H1 (cell line): ENCODE results near the gene ITGA6. TPM values are rescaled to one million over a fixed set of nuclear protein-coding genes. Genes with fewer than 3 reads are reported as not detected.

ENCODE experiments used
- CTCF ChIA-PET: fragments of 300-600 bp; sonication (Branson Sonifier 250); formaldehyde crosslinking; loops from one replicate; lab custom pipeline; 2021; ENCODE audit not compliant: partially characterized antibody; lab: Charles Lee
- POLR2A ChIA-PET: fragments of 300-600 bp; sonication (Branson Sonifier 250); formaldehyde crosslinking; loops from one replicate; lab custom pipeline; 2021; ENCODE audit warnings: inconsistent platforms; ENCODE audit not compliant: partially characterized antibody; lab: Charles Lee
- DNase-seq, 2 experiments: peaks; one replicate each; pipeline versions ENCODE4 v3.0.0 to v3.0.0-alpha.2; 2010 to 2022; ENCODE audit warnings: low spot score in 2 of 2, low read depth in 1 of 2, mixed read lengths in 1 of 2
- FAIRE-seq: peaks from 2 replicates; lab custom pipeline; 2011; peaks lifted over from hg19 to GRCh38; lab: Jason Lieb, UNC
- H2AFZ ChIP-seq: 2 replicates; pipeline ENCODE4 v1.8.1; 2012; ENCODE audit warnings: low read length, inconsistent platforms
- H2AK5ac ChIP-seq: 2 replicates; pipeline ENCODE4 v1.6.1; 2013; ENCODE audit warnings: low read depth, low read length
- H2BK120ac ChIP-seq: replicated peaks from 2 replicates; pipeline ENCODE3; 2013; ENCODE audit warnings: low read depth, low read length, inconsistent platforms
- H2BK12ac ChIP-seq: 2 replicates; pipeline ENCODE4 v1.6.1; 2013; ENCODE audit warnings: low read depth, low read length
- H2BK15ac ChIP-seq: 2 replicates; pipeline ENCODE4 v1.6.1; 2013; ENCODE audit warnings: low read length
- H2BK20ac ChIP-seq: 2 replicates; pipeline ENCODE4 v1.6.1; 2013; ENCODE audit warnings: low read length
- H2BK5ac ChIP-seq: 2 replicates; pipeline ENCODE4 v1.6.1; 2013; ENCODE audit warnings: low read depth, low read length
- H3K14ac ChIP-seq: 2 replicates; pipeline ENCODE4 v1.6.1; 2013; ENCODE audit warnings: inconsistent platforms; ENCODE audit not compliant: insufficient read length
- H3K18ac ChIP-seq: 2 replicates; pipeline ENCODE4 v1.6.1; 2013; ENCODE audit warnings: low read length; ENCODE audit errors: extremely low read depth
- H3K23ac ChIP-seq: 2 replicates; pipeline ENCODE4 v1.6.1; 2013; ENCODE audit warnings: inconsistent platforms; ENCODE audit not compliant: insufficient read length
- H3K23me2 ChIP-seq: 2 replicates; pipeline ENCODE4 v1.6.1; 2013; ENCODE audit warnings: low read depth, low read length
- H3K27ac ChIP-seq: 2 replicates; pipeline ENCODE4 v1.6.1; 2011; ENCODE audit warnings: low read depth, low read length, inconsistent platforms
- H3K27me3 ChIP-seq, 4 experiments: replicated peaks in 1 of 4; 1 replicate in 1 of 4; 2 replicates in 3 of 4; pipeline versions ENCODE4 v1.6.1 to v1.8.1; 2011 to 2013; ENCODE audit warnings: low read length in 3 of 4, mild to moderate bottlenecking in 3 of 4, inconsistent platforms in 2 of 4, mixed read lengths in 2 of 4, moderate library complexity in 1 of 4; ENCODE audit not compliant: control insufficient read depth in 3 of 4, insufficient read depth in 3 of 4; ENCODE audit errors: extremely low read depth in 1 of 4
- H3K36me3 ChIP-seq, 4 experiments: 2 replicates each; pipeline versions ENCODE4 v1.6.1 to v1.8.1; 2011 to 2013; ENCODE audit warnings: mild to moderate bottlenecking in 4 of 4, low read length in 3 of 4, moderate library complexity in 2 of 4, control low read depth in 1 of 4, inconsistent platforms in 1 of 4; ENCODE audit not compliant: insufficient read depth in 4 of 4, control insufficient read depth in 2 of 4
- H3K4ac ChIP-seq: replicated peaks from 2 replicates; pipeline ENCODE3; 2013; ENCODE audit warnings: low read length, low read depth, mixed read lengths, inconsistent platforms; ENCODE audit not compliant: insufficient read length
- H3K4me1 ChIP-seq, 4 experiments: replicated peaks in 1 of 4; 1 replicate in 1 of 4; 2 replicates in 3 of 4; pipeline versions ENCODE4 v1.6.1 to v1.8.1; 2011 to 2013; ENCODE audit warnings: low read length in 3 of 4, inconsistent platforms in 2 of 4, mixed read lengths in 1 of 4; ENCODE audit not compliant: insufficient read depth in 4 of 4, control insufficient read depth in 3 of 4
- H3K4me2 ChIP-seq, 2 experiments: 2 replicates each; pipeline versions ENCODE4 v1.6.1 to v1.8.1; 2011 to 2013; ENCODE audit warnings: low read depth in 2 of 2, low read length in 2 of 2, control low read depth in 1 of 2, inconsistent platforms in 1 of 2, mild to moderate bottlenecking in 1 of 2; ENCODE audit not compliant: insufficient read depth in 1 of 2
- H3K4me3 ChIP-seq, 4 experiments: fragments of 200-600, 300-600 bp in 1 of 4; sonication (generic), shearing (Covaris generic), sonication (Bioruptor Twin) in 1 of 4; 2 replicates each; pipeline versions ENCODE4 v1.5.1 to v1.8.1; 2011 to 2016; ENCODE audit warnings: low read length in 4 of 4, low read depth in 3 of 4, control low read depth in 2 of 4, inconsistent platforms in 2 of 4, mild to moderate bottlenecking in 2 of 4, mixed read lengths in 1 of 4, moderate library complexity in 1 of 4; ENCODE audit not compliant: insufficient read depth in 2 of 4; ENCODE audit errors: extremely low read depth in 1 of 4
- H3K56ac ChIP-seq: replicated peaks from 2 replicates; pipeline ENCODE3; 2013; ENCODE audit warnings: low read depth, mild to moderate bottlenecking, mixed read lengths, low read length, inconsistent platforms; ENCODE audit not compliant: insufficient read length
- H3K79me1 ChIP-seq: 2 replicates; pipeline ENCODE4 v1.6.1; 2013; ENCODE audit warnings: low read depth, low read length, control low read depth
- H3K79me2 ChIP-seq, 2 experiments: 2 replicates each; pipeline versions ENCODE4 v1.6.1 to v1.8.1; 2012 to 2013; ENCODE audit warnings: low read length in 2 of 2, mild to moderate bottlenecking in 2 of 2, inconsistent platforms in 1 of 2; ENCODE audit not compliant: insufficient read depth in 2 of 2, control insufficient read depth in 1 of 2
- H3K9ac ChIP-seq, 4 experiments: replicated peaks in 1 of 4; 1 replicate in 1 of 4; 2 replicates in 3 of 4; pipeline versions ENCODE4 v1.6.1 to v1.8.1; 2011 to 2013; ENCODE audit warnings: low read depth in 3 of 4, low read length in 3 of 4, control low read depth in 2 of 4, mild to moderate bottlenecking in 2 of 4, moderate library complexity in 2 of 4, inconsistent platforms in 1 of 4; ENCODE audit errors: extremely low read depth in 1 of 4
- H3K9me3 ChIP-seq, 2 experiments: 2 replicates each; pipeline versions ENCODE4 v1.6.1 to v1.8.1; 2012 to 2013; ENCODE audit warnings: mild to moderate bottlenecking in 2 of 2, moderate library complexity in 2 of 2, control low read depth in 1 of 2, inconsistent platforms in 1 of 2, low read depth in 1 of 2, low read length in 1 of 2, mixed read lengths in 1 of 2; ENCODE audit not compliant: insufficient read depth in 2 of 2
- H4K20me1 ChIP-seq, 2 experiments: replicated peaks in 1 of 2; 2 replicates each; pipeline versions ENCODE3 to v1.8.1; 2011 to 2013; ENCODE audit warnings: inconsistent platforms in 2 of 2, low read length in 2 of 2, mild to moderate bottlenecking in 1 of 2; ENCODE audit not compliant: insufficient read depth in 2 of 2, control insufficient read depth in 1 of 2
- H4K5ac ChIP-seq: 2 replicates; pipeline ENCODE4 v1.6.1; 2013; ENCODE audit warnings: low read length, low read depth, mixed read lengths, inconsistent platforms; ENCODE audit not compliant: insufficient read length
- H4K8ac ChIP-seq: 2 replicates; pipeline ENCODE4 v1.8.0; 2013; ENCODE audit warnings: mild to moderate bottlenecking, moderate library complexity, low read length, inconsistent platforms; ENCODE audit not compliant: insufficient read depth; ENCODE audit errors: extremely low read depth
- H4K91ac ChIP-seq: replicated peaks from 2 replicates; pipeline ENCODE3; 2013; ENCODE audit warnings: low read length, mixed read lengths, inconsistent platforms; ENCODE audit not compliant: insufficient read length
- POLR2A ChIP-seq, 2 experiments: IDR thresholded peaks; 1 replicate in 1 of 2; 2 replicates in 1 of 2; pipeline ENCODE4 v1.6.1; 2011; ENCODE audit warnings: low read depth in 2 of 2, low read length in 2 of 2, mild to moderate bottlenecking in 2 of 2; ENCODE audit errors: control extremely low read depth in 1 of 2
- TBP ChIP-seq: IDR thresholded peaks from 2 replicates; pipeline ENCODE4 v1.6.1; 2011; ENCODE audit warnings: low read depth, low read length, improper control_type of control experiment
- USF2 ChIP-seq: IDR thresholded peaks from 2 replicates; pipeline ENCODE4 v1.6.1; 2011; ENCODE audit warnings: low read length, improper control_type of control experiment
- WGBS, 2 experiments: shearing (Covaris generic) in 1 of 2; methylation state at CpG; one replicate each; pipeline versions ENCODE4 v1.1.6 to v1.1.7; 2013 to 2015; ENCODE audit warnings: low lambda C conversion rate in 2 of 2, mixed read lengths in 2 of 2, inconsistent platforms in 1 of 2, low coverage in 1 of 2, missing lambda C conversion rate in 1 of 2; ENCODE audit not compliant: insufficient replicate concordance in 2 of 2, insufficient coverage in 1 of 2, insufficient read length in 1 of 2; ENCODE audit errors: extremely low coverage in 1 of 2, missing lambda C conversion rate in 1 of 2; 5-methylcytosine and 5-hydroxymethylcytosine counted together
- polyA plus RNA-seq, 7 experiments: library from polyadenylated mRNA; depleted of rRNA in 3 of 7; stranded (reverse) in 5 of 7; unstranded in 2 of 7; fragments of >200 nt in 5 of 7; fragments of 200-250 nt in 2 of 7; gene quantifications; 1 replicate in 5 of 7; 2 replicates in 1 of 7; 4 replicates in 1 of 7; pipeline versions ENCODE4 v1.2.1 to v1.2.3, GENCODE V29; 2011 to 2013; ENCODE audit warnings: missing spikeins in 2 of 7, mixed read lengths in 2 of 7
- total RNA-seq: library from RNA; stranded (reverse); fragmentation: NEBNext Ultra II Directional; extraction: Animal tissue kit (Norgen Biotek cat#: 25700); gene quantifications from 2 replicates; pipeline ENCODE4 v1.2.1, GENCODE V29; 2021
- TF ChIP-seq, protein P1 (sequence below): IDR thresholded peaks from 2 replicates; pipeline ENCODE4 v1.6.1; 2012; ENCODE audit warnings: inconsistent platforms

Gene ITGA6
- total and polyA plus RNA-seq, 2 of the 8 experiments (the other 6 are each of a cell fraction or from before 2014, with no cell fraction given), result 26.9 to 118 TPM

DNA sequence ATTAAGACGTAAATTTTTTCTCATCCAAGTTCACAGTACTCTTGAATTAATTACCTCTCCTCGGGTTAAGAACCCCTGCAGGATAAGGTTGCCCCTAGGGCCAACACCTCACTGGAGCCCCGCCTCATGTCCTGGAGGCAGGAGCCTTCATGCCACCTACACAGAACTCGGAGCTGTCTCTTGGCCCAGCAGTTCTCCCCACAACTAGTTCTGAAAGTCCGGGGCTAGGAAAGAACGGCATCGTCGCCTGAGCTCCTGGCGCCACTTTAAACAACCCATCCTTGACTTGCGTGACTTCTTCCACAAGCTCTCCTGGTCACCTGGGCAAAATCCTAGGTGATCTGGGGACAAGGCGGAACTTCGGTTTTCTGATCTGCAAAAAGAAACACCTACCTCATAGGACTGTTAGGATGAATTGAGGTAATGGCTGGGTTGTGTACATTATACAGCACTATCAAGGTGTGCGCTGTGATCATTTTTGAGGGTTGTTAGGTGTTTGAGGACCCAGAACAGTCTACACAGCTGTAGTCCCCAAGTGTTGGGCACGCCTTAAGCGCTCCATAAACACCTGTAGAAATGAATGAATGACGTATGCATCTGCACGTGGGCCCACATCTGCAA is 641 bp upstream of the ITGA6 start:
- Histone ChIP-seq H2BK15ac (peak overlapping the region; percentile 89; the same call in 1 of the 2 replicates), H4K20me1 (peaks cover 5 to 15% of the 10 kb centered on the region in 2 experiments), H4K8ac (peak overlapping the region; percentile 82; the same call in 1 of the 2 replicates), H3K56ac (peak overlapping the region; percentile 7), H3K27ac (no peak overlapping the region), H3K36me3 (no peaks in the 10 kb centered on the region; a peak in 1 of 8 replicates), H3K4me3 (peak overlapping the region; percentile 78 to 88 (median 84)), H2BK120ac (no peak overlapping the region), H3K79me2 (peaks cover 9 to 42% of the 10 kb centered on the region in 2 experiments), H3K4me1 (peaks cover 4 to 19% (median 10%) of the 10 kb centered on the region in 4 experiments; a peak in 5 of 7 replicates), H3K23me2 (peaks cover 11% of the 10 kb centered on the region), H3K27me3 (peaks cover 0 to 3% (median 1%) of the 10 kb centered on the region in 4 experiments; a peak in 3 of 7 replicates), H3K23ac (no peak overlapping the region), H3K4ac (no peak overlapping the region), H3K4me2 (peak overlapping the region; percentile 93 to 95), H2AFZ (no peak overlapping the region; the same call in 1 of the 2 replicates), H4K5ac (no peak overlapping the region), H3K79me1 (peaks cover 7% of the 10 kb centered on the region), H3K14ac (no peak overlapping the region), H2AK5ac (no peak overlapping the region), H2BK12ac (peak overlapping the region; percentile 78; the same call in 1 of the 2 replicates), H2BK5ac (no peak overlapping the region), H3K9ac (peak overlapping the region in 1 of 4 experiments; percentile 23; a peak in 2 of 7 replicates), H3K18ac (no peak overlapping the region), H4K91ac (peak overlapping the region; percentile 40), H3K9me3 (no peaks in the 10 kb centered on the region), H2BK20ac (peak overlapping the region; percentile 66; the same call in 1 of the 2 replicates)
- CTCF ChIA-PET, result interaction anchor here (1.4 to 36.1 kb wide), 4 partner anchors 20 to 254 kb away, joined by 4 to 634 read pairs (median 6); no protein-coding TSS in a partner anchor
- TF ChIP-seq POLR2A (IDR thresholded peaks at IDR 0.05; ENCODE audit: control extremely low read depth in 1 of 2, low read depth in 2 of 2, low read length in 2 of 2) (no peak), TBP (no peak), USF2 (no peak)
- TF ChIP-seq, protein P1, sequence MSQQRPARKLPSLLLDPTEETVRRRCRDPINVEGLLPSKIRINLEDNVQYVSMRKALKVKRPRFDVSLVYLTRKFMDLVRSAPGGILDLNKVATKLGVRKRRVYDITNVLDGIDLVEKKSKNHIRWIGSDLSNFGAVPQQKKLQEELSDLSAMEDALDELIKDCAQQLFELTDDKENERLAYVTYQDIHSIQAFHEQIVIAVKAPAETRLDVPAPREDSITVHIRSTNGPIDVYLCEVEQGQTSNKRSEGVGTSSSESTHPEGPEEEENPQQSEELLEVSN, result no peak; the same call in 1 of the 2 replicates
- 72% methylated on average over 17 of the region's 17 CpGs; no CpG with 5 or more reads in 1 of the 2 experiments for WGBS, 2 experiments
- FAIRE-seq, result no peak
- POLR2A ChIA-PET, result interaction anchor here (0.6 to 2.9 kb wide), 15 partner anchors 9 to 255 kb away, joined by 3 to 24 read pairs (median 4); no protein-coding TSS in a partner anchor
- no peak for DNase-seq
